Upper lobe of left lung (tissue), 4 donors: ENCODE measurements around the gene MYCBPAP.

Source experiments
- EP300 ChIP-seq, 4 donors: sonication (generic); formaldehyde crosslinking; IDR thresholded peaks; one replicate each; pipeline ENCODE4 v1.5.1; 2017; ENCODE audit warnings: antibody characterized with exemption in 4 of 4, control low read depth in 2 of 4
- POLR2A ChIP-seq, 4 donors: fragments of 450-650 bp; IDR thresholded peaks; one replicate each; pipeline ENCODE4 v1.5.1; 2016 to 2017; ENCODE audit warnings: antibody characterized with exemption in 4 of 4, mild to moderate bottlenecking in 2 of 4
- POLR2AphosphoS5 ChIP-seq, 2 donors: sonication (generic); formaldehyde crosslinking; IDR thresholded peaks; one replicate each; pipeline ENCODE4 v1.5.1; 2017; ENCODE audit warnings: antibody characterized with exemption in 2 of 2
- TF ChIP-seq, protein P1 (sequence below), 6 experiments: fragments of 450-650 bp in 4 of 6; fragments of 200-600 bp in 2 of 6; sonication (generic) in 2 of 6; IDR thresholded peaks; one replicate each; pipeline ENCODE4 v1.5.1; 2016 to 2019; ENCODE audit warnings: antibody characterized with exemption in 6 of 6

DNA sequence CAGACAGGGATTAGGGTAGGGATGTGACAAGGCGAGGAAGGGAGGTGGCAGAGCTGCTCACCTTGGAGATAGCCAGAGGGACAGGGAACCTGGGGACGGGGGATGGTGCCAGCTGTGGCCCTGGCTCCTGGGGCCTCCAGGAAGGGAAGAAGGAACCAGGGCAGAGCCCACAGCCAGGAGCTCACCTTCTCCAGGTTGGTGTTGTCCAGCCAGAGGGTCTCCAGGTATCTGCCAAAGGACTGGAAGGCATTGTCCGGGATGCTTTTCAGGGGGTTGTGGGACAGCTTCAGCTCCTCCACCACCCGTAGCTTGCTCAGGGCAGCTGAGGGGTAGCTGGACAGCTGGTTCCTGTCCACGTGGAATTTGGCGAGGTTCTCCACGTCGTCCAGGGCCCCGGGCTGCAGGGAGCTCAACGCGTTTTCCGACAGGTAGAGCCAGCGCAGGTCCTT is 40.4 kb upstream of the MYCBPAP start:
- TF ChIP-seq, protein P1, sequence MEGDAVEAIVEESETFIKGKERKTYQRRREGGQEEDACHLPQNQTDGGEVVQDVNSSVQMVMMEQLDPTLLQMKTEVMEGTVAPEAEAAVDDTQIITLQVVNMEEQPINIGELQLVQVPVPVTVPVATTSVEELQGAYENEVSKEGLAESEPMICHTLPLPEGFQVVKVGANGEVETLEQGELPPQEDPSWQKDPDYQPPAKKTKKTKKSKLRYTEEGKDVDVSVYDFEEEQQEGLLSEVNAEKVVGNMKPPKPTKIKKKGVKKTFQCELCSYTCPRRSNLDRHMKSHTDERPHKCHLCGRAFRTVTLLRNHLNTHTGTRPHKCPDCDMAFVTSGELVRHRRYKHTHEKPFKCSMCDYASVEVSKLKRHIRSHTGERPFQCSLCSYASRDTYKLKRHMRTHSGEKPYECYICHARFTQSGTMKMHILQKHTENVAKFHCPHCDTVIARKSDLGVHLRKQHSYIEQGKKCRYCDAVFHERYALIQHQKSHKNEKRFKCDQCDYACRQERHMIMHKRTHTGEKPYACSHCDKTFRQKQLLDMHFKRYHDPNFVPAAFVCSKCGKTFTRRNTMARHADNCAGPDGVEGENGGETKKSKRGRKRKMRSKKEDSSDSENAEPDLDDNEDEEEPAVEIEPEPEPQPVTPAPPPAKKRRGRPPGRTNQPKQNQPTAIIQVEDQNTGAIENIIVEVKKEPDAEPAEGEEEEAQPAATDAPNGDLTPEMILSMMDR (IDR thresholded peaks at IDR 0.05): no peak
- TF ChIP-seq EP300 (IDR thresholded peaks at IDR 0.05) (no peak), POLR2A (IDR thresholded peaks at IDR 0.05) (no peak), POLR2AphosphoS5 (IDR thresholded peaks at IDR 0.05) (no peak)
